KOPT-K1 (cell line): Measurements from ENCODE around the gene COX4I2.

ENCODE experiments used
- H3K27ac ChIP-seq: fragments of 200-600 bp; sonication (generic); 2 replicates; pipeline ENCODE4 v1.5.1; 2016; ENCODE audit warnings: antibody characterized with exemption, mild to moderate bottlenecking, low read depth, low read length; ENCODE audit not compliant: poor library complexity, severe bottlenecking
- H3K36me3 ChIP-seq: fragments of 200-600 bp; sonication (generic); 2 replicates; pipeline ENCODE4 v1.5.1; 2017; ENCODE audit warnings: antibody characterized with exemption, mild to moderate bottlenecking, low read length, moderate library complexity; ENCODE audit not compliant: insufficient read depth
- H3K9me3 ChIP-seq: fragments of 200-600 bp; sonication (generic); 2 replicates; pipeline ENCODE4 v1.5.1; 2017; ENCODE audit warnings: antibody characterized with exemption, low read length, mild to moderate bottlenecking; ENCODE audit not compliant: insufficient read depth, poor library complexity, severe bottlenecking

Gene COX4I2

GRCh38 chr20:31674895-31675827, 37.4 kb downstream of the COX4I2 start:
- H3K9me3 ChIP-seq, result no peaks in the 10 kb centered on the region
- H3K27ac ChIP-seq, result peak overlapping the region; percentile 99
- peaks cover 57% of the 10 kb centered on the region for H3K36me3 ChIP-seq

- H3K36me3 ChIP-seq, result peaks cover 57% of the 10 kb centered on the region
- H3K27ac ChIP-seq, result peak overlapping the region; percentile 99
- H3K9me3 ChIP-seq, result no peaks in the 10 kb centered on the region
These were observed 38.3 kb downstream of the COX4I2 start for GRCh38 chr20:31675828-31676608.

- Histone ChIP-seq H3K36me3 (peaks cover 58% of the 10 kb centered on the region), H3K27ac (peak overlapping the region; percentile 99), H3K9me3 (no peaks in the 10 kb centered on the region)
These were observed 38.9 kb downstream of the COX4I2 start for GRCh38 chr20:31676609-31676989.

- Histone ChIP-seq H3K9me3 (no peaks in the 10 kb centered on the region), H3K36me3 (peaks cover 59% of the 10 kb centered on the region), H3K27ac (peak overlapping the region; percentile 99)
These were observed 40.0 kb downstream of the COX4I2 start for GRCh38 chr20:31677553-31678260.

GRCh38 chr20:31678389-31679356, 41.0 kb downstream of the COX4I2 start:
- H3K27ac ChIP-seq, result peak overlapping the region; percentile 99
- peaks cover 60% of the 10 kb centered on the region for H3K36me3 ChIP-seq
- no peaks in the 10 kb centered on the region for H3K9me3 ChIP-seq

- H3K9me3 ChIP-seq, result no peaks in the 10 kb centered on the region
- peak overlapping the region; percentile 99 for H3K27ac ChIP-seq
- H3K36me3 ChIP-seq, result peaks cover 60% of the 10 kb centered on the region
These were observed 41.9 kb downstream of the COX4I2 start for GRCh38 chr20:31679357-31680285.

- H3K27ac ChIP-seq, result peak overlapping the region; percentile 99
- H3K36me3 ChIP-seq, result peaks cover 60% of the 10 kb centered on the region
- H3K9me3 ChIP-seq, result no peaks in the 10 kb centered on the region
These were observed 42.8 kb downstream of the COX4I2 start for GRCh38 chr20:31680286-31681127.

GRCh38 chr20:31681128-31681727, 43.5 kb downstream of the COX4I2 start:
- H3K9me3 ChIP-seq, result no peaks in the 10 kb centered on the region
- H3K36me3 ChIP-seq, result peaks cover 65% of the 10 kb centered on the region
- peak overlapping the region; percentile 99 for H3K27ac ChIP-seq

- H3K36me3 ChIP-seq, result peaks cover 65% of the 10 kb centered on the region
- H3K9me3 ChIP-seq, result no peaks in the 10 kb centered on the region
- H3K27ac ChIP-seq, result peak overlapping the region; percentile 99
These were observed 44.1 kb downstream of the COX4I2 start for GRCh38 chr20:31681769-31682168.

- Histone ChIP-seq H3K9me3 (no peaks in the 10 kb centered on the region), H3K27ac (peak overlapping the region; percentile 99), H3K36me3 (peaks cover 70% of the 10 kb centered on the region)
These were observed 44.6 kb downstream of the COX4I2 start for GRCh38 chr20:31682352-31682751.

GRCh38 chr20:31682927-31683326, 45.2 kb downstream of the COX4I2 start:
- Histone ChIP-seq H3K36me3 (peaks cover 70% of the 10 kb centered on the region), H3K9me3 (no peaks in the 10 kb centered on the region), H3K27ac (peak overlapping the region; percentile 99)
